GM23338 (cell line): ENCODE measurements around the gene UBQLNL. TPM values are rescaled to one million over a fixed set of nuclear protein-coding genes. Genes with fewer than 3 reads are reported as not detected.

Experiments
- ATAC-seq: fragments of 200-7000 bp; cut with Tn5 transposase; 3 replicates; pipeline ENCODE4 v1.9.1; 2020
- DNase-seq: peaks from one replicate; pipeline ENCODE4 v3.0.0-alpha.2; 2015; ENCODE audit warnings: low spot score
- H2AFZ ChIP-seq: fragments of 200-600 bp; sonication (generic); 2 replicates; pipeline ENCODE4 v1.8.0; 2016; ENCODE audit warnings: antibody characterized with exemption, mild to moderate bottlenecking, moderate library complexity
- H3F3A ChIP-seq: fragments of 200-600 bp; sonication (generic); replicated peaks from 2 replicates; pipeline ENCODE4 v1.8.0; 2017; ENCODE audit warnings: antibody characterized with exemption, mixed run types, low read depth
- H3K27ac ChIP-seq: fragments of 200-600 bp; sonication (generic); 2 replicates; pipeline ENCODE4 v1.6.1; 2016; ENCODE audit warnings: low read depth
- H3K27me3 ChIP-seq: fragments of 200-600 bp; sonication (generic); 2 replicates; pipeline ENCODE4 v1.8.0; 2016; ENCODE audit warnings: mild to moderate bottlenecking, mixed run types, moderate library complexity; ENCODE audit not compliant: insufficient read depth
- H3K36me3 ChIP-seq: fragments of 200-600 bp; sonication (generic); 2 replicates; pipeline ENCODE4 v1.8.0; 2016; ENCODE audit warnings: mild to moderate bottlenecking; ENCODE audit not compliant: insufficient read depth
- H3K4me1 ChIP-seq: fragments of 200-600 bp; sonication (generic); 2 replicates; pipeline ENCODE4 v1.8.0; 2016; ENCODE audit warnings: mild to moderate bottlenecking, moderate library complexity; ENCODE audit not compliant: insufficient read depth
- H3K4me2 ChIP-seq: fragments of 200-600 bp; sonication (generic); 2 replicates; pipeline ENCODE4 v1.7.1; 2017; ENCODE audit warnings: mixed run types
- H3K4me3 ChIP-seq: fragments of 200-600 bp; sonication (generic); 2 replicates; pipeline ENCODE4 v1.6.1; 2016; ENCODE audit warnings: mixed run types
- H3K79me2 ChIP-seq: fragments of 200-600 bp; sonication (generic); replicated peaks from 2 replicates; pipeline ENCODE4 v1.8.0; 2017; ENCODE audit warnings: mild to moderate bottlenecking; ENCODE audit not compliant: insufficient read depth
- H3K9me2 ChIP-seq: fragments of 200-600 bp; sonication (generic); 2 replicates; pipeline ENCODE4 v1.8.0; 2017; ENCODE audit not compliant: insufficient read depth
- H4K20me1 ChIP-seq: fragments of 200-600 bp; sonication (generic); replicated peaks from 2 replicates; pipeline ENCODE4 v1.8.0; 2017; ENCODE audit warnings: mild to moderate bottlenecking; ENCODE audit not compliant: insufficient read depth
- H3K27ac Mint-ChIP-seq: 2 replicates; pipeline ENCODE4 v1.8.0; 2020; ENCODE audit warnings: inconsistent platforms, mild to moderate bottlenecking, moderate library complexity, mixed read lengths
- H3K27me3 Mint-ChIP-seq: 3 replicates; pipeline ENCODE4 v1.8.0; 2022; ENCODE audit warnings: low read depth, mild to moderate bottlenecking, moderate library complexity, mixed read lengths, inconsistent platforms; ENCODE audit not compliant: insufficient read depth, poor library complexity
- H3K36me3 Mint-ChIP-seq: 3 replicates; pipeline ENCODE4 v1.8.0; 2021; ENCODE audit warnings: low read depth, mild to moderate bottlenecking, inconsistent platforms, moderate library complexity, mixed read lengths
- H3K4me1 Mint-ChIP-seq: 3 replicates; pipeline ENCODE4 v1.8.0; 2020; ENCODE audit warnings: mild to moderate bottlenecking, inconsistent platforms, mixed read lengths
- H3K4me3 Mint-ChIP-seq: 3 replicates; pipeline ENCODE4 v1.8.0; 2021; ENCODE audit warnings: moderate library complexity, mild to moderate bottlenecking, inconsistent platforms, mixed read lengths
- H3K9me3 Mint-ChIP-seq: 3 replicates; pipeline ENCODE4 v1.8.0; 2020; ENCODE audit warnings: moderate library complexity, mild to moderate bottlenecking, inconsistent platforms, mixed read lengths
- CREB1 ChIP-seq: fragments of 250-450 bp; sonication (Bioruptor Pico); IDR thresholded peaks from 2 replicates; pipeline ENCODE4 v1.5.0; 2020; ENCODE audit warnings: low read depth, mild to moderate bottlenecking, moderate library complexity
- ETS1 ChIP-seq: IDR thresholded peaks from 2 replicates; pipeline ENCODE4 v1.6.1; 2016; ENCODE audit warnings: antibody characterized with exemption
- EZH2 ChIP-seq: fragments of 200-600 bp; sonication (generic); IDR thresholded peaks from one replicate; pipeline ENCODE4 v1.8.0; 2017; ENCODE audit warnings: antibody characterized with exemption, mild to moderate bottlenecking, low read depth; ENCODE audit not compliant: unreplicated experiment
- EZH2phosphoT487 ChIP-seq: fragments of 200-600 bp; sonication (generic); IDR thresholded peaks from one replicate; pipeline ENCODE4 v1.8.1; 2018; ENCODE audit warnings: antibody characterized with exemption; ENCODE audit not compliant: unreplicated experiment
- JUNB ChIP-seq: IDR thresholded peaks from one replicate; pipeline ENCODE4 v1.6.1; 2016; ENCODE audit warnings: antibody characterized with exemption; ENCODE audit not compliant: unreplicated experiment
- NANOG ChIP-seq: IDR thresholded peaks from 2 replicates; pipeline ENCODE4 v1.6.1; 2016; ENCODE audit warnings: antibody characterized with exemption, borderline replicate concordance
- POLR2AphosphoS5 ChIP-seq: IDR thresholded peaks from 2 replicates; pipeline ENCODE4 v1.6.1; 2016; ENCODE audit warnings: antibody characterized with exemption, low read depth
- STAT1 ChIP-seq: IDR thresholded peaks from one replicate; pipeline ENCODE4 v1.6.1; 2016; ENCODE audit warnings: antibody characterized with exemption; ENCODE audit not compliant: unreplicated experiment
- ZNF114 ChIP-seq: fragments of 250-450 bp; sonication (Bioruptor Pico); IDR thresholded peaks from 2 replicates; pipeline ENCODE4 v1.5.0; 2020; ENCODE audit warnings: mild to moderate bottlenecking, moderate library complexity
- ZNF331 ChIP-seq: fragments of 250-450 bp; sonication (Bioruptor Pico); IDR thresholded peaks from 2 replicates; pipeline ENCODE4 v1.5.0; 2020; ENCODE audit warnings: low read depth, mild to moderate bottlenecking, moderate library complexity
- polyA plus RNA-seq: library from polyadenylated mRNA; unstranded; fragments of >200 nt; fragmentation: Nextera tagmentation; extraction: Ambion mirVana; gene quantifications from 2 replicates; pipeline ENCODE4 v1.2.1, GENCODE V29; 2016
- total RNA-seq: library from RNA; depleted of rRNA; stranded (reverse); fragments of >200 nt; shearing (Covaris generic); gene quantifications from 2 replicates; pipeline ENCODE4 v1.2.3, GENCODE V29; 2014
- TF ChIP-seq, protein P1 (sequence below), 2 experiments: fragments of 200-600 bp in 1 of 2; sonication (generic) in 1 of 2; conservative IDR thresholded peaks; 2 replicates each; pipeline versions ENCODE4 v1.5.1 to v1.6.1; 2016 to 2017; ENCODE audit warnings: antibody characterized with exemption in 2 of 2, low read depth in 2 of 2, mild to moderate bottlenecking in 2 of 2, moderate library complexity in 1 of 2

The UBQLNL gene
- total and polyA plus RNA-seq, 2 experiments from 2014 or later, result 0.52 TPM; not detected in 1

DNA sequence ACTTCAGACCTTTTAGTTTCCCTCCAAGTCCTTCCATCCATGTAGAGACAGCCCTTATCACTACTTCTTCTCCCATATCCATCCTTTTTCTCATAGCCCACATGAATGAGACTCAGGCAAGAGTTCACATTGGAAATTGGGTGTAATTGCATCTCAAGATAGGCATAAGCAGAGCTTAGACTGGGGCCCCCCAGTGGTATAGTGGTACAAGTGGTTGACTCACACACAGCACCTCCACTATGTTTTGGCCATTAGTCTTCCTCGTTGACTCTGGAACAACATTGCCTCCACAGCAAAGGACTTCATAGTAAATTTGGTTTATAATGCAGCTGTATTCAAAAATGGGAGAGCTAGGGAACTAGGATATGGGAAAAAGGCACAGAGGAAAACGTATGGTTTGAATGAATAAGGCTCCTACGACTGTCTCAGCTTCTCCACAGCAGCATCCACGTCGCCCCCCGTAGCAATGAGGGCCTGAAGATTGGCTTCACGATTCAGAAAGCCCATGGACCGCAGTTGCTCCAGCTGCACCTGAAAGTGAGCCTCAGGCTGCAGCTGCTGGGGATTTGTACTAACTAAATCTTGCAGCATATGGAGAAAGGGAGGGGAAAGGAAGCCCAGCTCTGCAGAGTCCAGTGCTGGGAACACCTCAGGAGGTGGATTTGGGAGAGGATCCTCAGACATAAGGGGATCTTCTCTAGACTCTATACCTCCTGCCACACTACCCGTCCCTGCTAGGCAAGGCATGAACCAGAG, 9.1 kb downstream of the UBQLNL start:
- TF ChIP-seq ZNF114 (CRISPR knock-in tag) (no peak), EZH2 (no peak), EZH2phosphoT487 (no peak)
- TF ChIP-seq, protein P1, sequence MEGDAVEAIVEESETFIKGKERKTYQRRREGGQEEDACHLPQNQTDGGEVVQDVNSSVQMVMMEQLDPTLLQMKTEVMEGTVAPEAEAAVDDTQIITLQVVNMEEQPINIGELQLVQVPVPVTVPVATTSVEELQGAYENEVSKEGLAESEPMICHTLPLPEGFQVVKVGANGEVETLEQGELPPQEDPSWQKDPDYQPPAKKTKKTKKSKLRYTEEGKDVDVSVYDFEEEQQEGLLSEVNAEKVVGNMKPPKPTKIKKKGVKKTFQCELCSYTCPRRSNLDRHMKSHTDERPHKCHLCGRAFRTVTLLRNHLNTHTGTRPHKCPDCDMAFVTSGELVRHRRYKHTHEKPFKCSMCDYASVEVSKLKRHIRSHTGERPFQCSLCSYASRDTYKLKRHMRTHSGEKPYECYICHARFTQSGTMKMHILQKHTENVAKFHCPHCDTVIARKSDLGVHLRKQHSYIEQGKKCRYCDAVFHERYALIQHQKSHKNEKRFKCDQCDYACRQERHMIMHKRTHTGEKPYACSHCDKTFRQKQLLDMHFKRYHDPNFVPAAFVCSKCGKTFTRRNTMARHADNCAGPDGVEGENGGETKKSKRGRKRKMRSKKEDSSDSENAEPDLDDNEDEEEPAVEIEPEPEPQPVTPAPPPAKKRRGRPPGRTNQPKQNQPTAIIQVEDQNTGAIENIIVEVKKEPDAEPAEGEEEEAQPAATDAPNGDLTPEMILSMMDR (conservative IDR thresholded peaks at IDR 0.05; ENCODE audit: low read depth in 2 of 2), result peak in 1 of 2 experiments; percentile 21; a peak in 2 of 4 replicates
- Histone ChIP-seq H3K4me1 (no peaks in the 10 kb centered on the region), H3K27me3 (no peaks in the 10 kb centered on the region), H4K20me1 (no peaks in the 10 kb centered on the region), H2AFZ (no peak overlapping the region), H3F3A (no peaks in the 10 kb centered on the region), H3K9me2 (no peaks in the 10 kb centered on the region; the same call in 1 of the 2 replicates), H3K27ac (no peak overlapping the region), H3K4me3 (no peak overlapping the region), H3K4me2 (no peak overlapping the region), H3K79me2 (no peaks in the 10 kb centered on the region), H3K36me3 (no peaks in the 10 kb centered on the region)
- Mint-ChIP-seq H3K4me3 (no peak overlapping the region), H3K4me1 (no peaks in the 10 kb centered on the region), H3K36me3 (no peaks in the 10 kb centered on the region), H3K9me3 (no peaks in the 10 kb centered on the region), H3K27me3 (peaks cover 8% of the 10 kb centered on the region), H3K27ac (no peak overlapping the region)
- DNase-seq (peak; percentile 15), ATAC-seq (no peak)

DNA sequence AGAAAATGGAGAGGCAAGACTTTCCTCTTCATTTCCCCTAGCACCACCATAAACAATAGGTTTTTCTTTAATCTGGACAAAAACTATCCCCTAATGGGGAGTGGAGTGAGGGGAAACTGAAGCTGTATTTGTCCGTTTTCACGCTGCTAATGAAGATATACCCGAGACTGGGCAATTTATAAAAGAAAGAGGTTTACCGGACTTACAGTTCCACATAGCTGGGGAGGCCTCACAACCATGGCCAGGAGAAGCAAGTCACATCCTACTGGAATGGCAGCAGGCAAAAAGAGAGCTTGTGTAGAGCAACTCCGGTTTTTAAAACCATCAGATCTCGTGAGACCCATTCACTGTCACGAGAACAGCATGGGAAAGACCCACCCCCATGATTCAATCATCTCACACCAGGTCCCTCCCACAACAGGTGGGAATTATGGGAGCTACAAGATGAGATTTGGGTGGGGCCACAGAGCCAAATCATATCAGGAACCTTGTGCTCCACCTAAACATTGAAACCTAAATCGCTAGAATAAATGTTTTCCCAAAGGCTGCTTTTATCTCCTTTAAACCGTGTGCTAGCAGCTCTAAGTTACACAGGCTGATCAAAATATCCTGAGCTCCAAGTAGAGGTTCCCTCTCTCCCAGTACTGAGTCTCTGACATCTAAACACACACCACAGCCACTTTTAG, 11.0 kb downstream of the UBQLNL start:
- Histone ChIP-seq H4K20me1 (no peaks in the 10 kb centered on the region), H3F3A (no peaks in the 10 kb centered on the region), H3K36me3 (no peaks in the 10 kb centered on the region), H3K4me2 (no peak overlapping the region), H3K79me2 (no peaks in the 10 kb centered on the region), H3K27ac (no peak overlapping the region), H3K4me1 (no peaks in the 10 kb centered on the region), H3K4me3 (no peak overlapping the region), H3K9me2 (no peaks in the 10 kb centered on the region; the same call in 1 of the 2 replicates), H2AFZ (0 out of 2 replicates have a peak overlapping the region, but pooled peaks have one; percentile 56), H3K27me3 (no peaks in the 10 kb centered on the region)
- Mint-ChIP-seq H3K27me3 (peaks cover 8% of the 10 kb centered on the region), H3K4me3 (no peak overlapping the region), H3K4me1 (no peaks in the 10 kb centered on the region), H3K27ac (no peak overlapping the region), H3K9me3 (no peaks in the 10 kb centered on the region), H3K36me3 (no peaks in the 10 kb centered on the region)
- TF ChIP-seq ZNF114 (CRISPR knock-in tag) (no peak), EZH2phosphoT487 (no peak)
- DNase-seq (no peak), ATAC-seq (no peak)

DNA sequence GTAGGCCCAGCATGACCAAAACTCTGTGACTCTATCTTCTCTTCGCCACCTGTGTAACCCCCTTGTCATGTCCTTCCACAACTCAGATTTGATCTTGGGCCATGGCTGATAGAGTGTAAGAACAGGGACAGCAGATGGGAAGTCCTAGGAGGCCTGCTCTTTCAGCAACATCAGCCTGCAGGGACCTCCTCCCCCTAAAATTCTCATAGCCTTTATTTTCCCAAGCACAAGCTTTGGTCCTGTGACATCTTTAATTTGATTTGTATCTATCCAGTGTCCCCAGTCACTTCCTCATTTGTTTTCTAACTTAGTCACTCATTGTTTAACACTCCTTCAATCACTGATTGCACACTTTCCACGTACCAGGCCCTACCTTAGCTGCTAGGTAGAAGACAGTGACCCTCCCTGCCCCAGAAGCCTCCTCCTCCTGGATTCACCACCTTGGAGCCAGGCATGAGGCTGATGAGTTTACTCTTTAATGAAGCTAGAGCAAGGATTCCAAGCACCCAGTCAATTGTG, 12.0 kb downstream of the UBQLNL start:
- H3K27ac ChIP-seq, result no peak overlapping the region
- no peaks in the 10 kb centered on the region for H3K27me3 ChIP-seq
- H3K4me2 ChIP-seq, result no peak overlapping the region
- Mint-ChIP-seq H3K36me3 (no peaks in the 10 kb centered on the region), H3K27me3 (peaks cover 6% of the 10 kb centered on the region), H3K4me3 (no peak overlapping the region), H3K27ac (no peak overlapping the region; the same call in 1 of the 2 replicates), H3K4me1 (no peaks in the 10 kb centered on the region), H3K9me3 (no peaks in the 10 kb centered on the region)
- H3K36me3 ChIP-seq, result no peaks in the 10 kb centered on the region
- no peak overlapping the region for H3K4me3 ChIP-seq
- no peak overlapping the region for H2AFZ ChIP-seq
- H3K79me2 ChIP-seq, result no peaks in the 10 kb centered on the region
- DNase-seq, result no peak
- H3F3A ChIP-seq, result no peaks in the 10 kb centered on the region
- ATAC-seq, result no peak
- no peaks in the 10 kb centered on the region; the same call in 1 of the 2 replicates for H3K9me2 ChIP-seq
- H4K20me1 ChIP-seq, result no peaks in the 10 kb centered on the region
- H3K4me1 ChIP-seq, result no peaks in the 10 kb centered on the region
- TF ChIP-seq ZNF331 (CRISPR knock-in tag) (no peak), STAT1 (no peak), CREB1 (no peak), POLR2AphosphoS5 (no peak), JUNB (no peak), EZH2phosphoT487 (no peak), NANOG (no peak), EZH2 (no peak), ETS1 (no peak), ZNF114 (CRISPR knock-in tag) (no peak)
- TF ChIP-seq, protein P1 (conservative IDR thresholded peaks at IDR 0.05; ENCODE audit: low read depth in 2 of 2), result no peak
